IMR-90 (cell line): ENCODE data around the gene ABTB1. TPM values are rescaled to one million over a fixed set of nuclear protein-coding genes. Genes with fewer than 3 reads are reported as not detected.

Source experiments
- ATAC-seq: fragments of 200-7000 bp; cut with Tn5 transposase; 2 replicates; pipeline ENCODE4 v1.9.1; 2020; ENCODE audit warnings: low read depth, mild to moderate bottlenecking, moderate library complexity
- BruUV-seq: library from RNA; stranded (reverse); fragments of 400-500 nt; replicated peaks from 2 replicates; lab custom pipeline; 2021; lab: Mats Ljungman, UMichigan
- CTCF ChIA-PET: fragments of 300-600 bp; formaldehyde crosslinking; extraction: SDS; loops from one replicate; lab custom pipeline; 2021; ENCODE audit warnings: antibody characterized with exemption; lab: Yijun Ruan, JAX
- POLR2A ChIA-PET: fragments of 300-600 bp; sonication (Branson Sonifier 250); formaldehyde crosslinking; loops from one replicate; lab custom pipeline; 2022; ENCODE audit warnings: antibody characterized with exemption; ENCODE audit not compliant: unreplicated experiment; lab: Charles Lee
- DNase-seq: peaks from one replicate; pipeline ENCODE4 v3.0.0; 2013
- H2AFZ ChIP-seq: replicated peaks from 2 replicates; pipeline ENCODE3; 2013; ENCODE audit warnings: low read length, mild to moderate bottlenecking; ENCODE audit not compliant: poor library complexity
- H2AK5ac ChIP-seq: 2 replicates; pipeline ENCODE4 v1.6.1; 2013; ENCODE audit warnings: low read depth, low read length, inconsistent platforms
- H2AK9ac ChIP-seq: replicated peaks from 2 replicates; pipeline ENCODE3; 2013; ENCODE audit warnings: mild to moderate bottlenecking, low read depth, low read length, moderate library complexity; ENCODE audit not compliant: poor library complexity
- H2BK120ac ChIP-seq: 2 replicates; pipeline ENCODE4 v1.6.1; 2013; ENCODE audit warnings: low read depth, low read length, inconsistent platforms
- H2BK15ac ChIP-seq: 3 replicates; pipeline ENCODE4 v1.6.1; 2013; ENCODE audit warnings: low read depth, low read length, inconsistent platforms
- H2BK20ac ChIP-seq: 2 replicates; pipeline ENCODE4 v1.6.1; 2013; ENCODE audit warnings: low read depth, mild to moderate bottlenecking, inconsistent platforms, low read length, moderate library complexity
- H2BK5ac ChIP-seq: 2 replicates; pipeline ENCODE4 v1.6.1; 2013; ENCODE audit warnings: mild to moderate bottlenecking, low read depth, low read length, inconsistent platforms; ENCODE audit not compliant: poor library complexity, severe bottlenecking
- H3K14ac ChIP-seq: replicated peaks from 2 replicates; pipeline ENCODE4 v1.6.1; 2013; ENCODE audit warnings: low read depth, low read length, inconsistent platforms
- H3K18ac ChIP-seq: 2 replicates; pipeline ENCODE4 v1.6.1; 2013; ENCODE audit warnings: low read depth, low read length, control low read depth
- H3K23ac ChIP-seq: 2 replicates; pipeline ENCODE4 v1.6.1; 2013; ENCODE audit warnings: low read depth, low read length, inconsistent platforms
- H3K27ac ChIP-seq: 2 replicates; pipeline ENCODE4 v1.5.1; 2013; ENCODE audit warnings: mild to moderate bottlenecking, control low read depth, low read length; ENCODE audit not compliant: insufficient read depth
- H3K27me3 ChIP-seq: 2 replicates; pipeline ENCODE4 v1.6.1; 2013; ENCODE audit warnings: low read length; ENCODE audit not compliant: control insufficient read depth, insufficient read depth
- H3K36me3 ChIP-seq: 2 replicates; pipeline ENCODE4 v1.6.1; 2013; ENCODE audit warnings: low read length, mixed read lengths; ENCODE audit not compliant: control insufficient read depth, insufficient read depth
- H3K4ac ChIP-seq: 2 replicates; pipeline ENCODE4 v1.6.1; 2013; ENCODE audit warnings: low read depth, low read length, inconsistent platforms
- H3K4me1 ChIP-seq: 2 replicates; pipeline ENCODE4 v1.6.1; 2013; ENCODE audit warnings: low read length, mixed read lengths; ENCODE audit not compliant: control insufficient read depth, insufficient read depth
- H3K4me2 ChIP-seq: 2 replicates; pipeline ENCODE4 v1.6.1; 2013; ENCODE audit warnings: low read depth, mild to moderate bottlenecking, control low read depth, low read length, moderate library complexity
- H3K4me3 ChIP-seq: 2 replicates; pipeline ENCODE4 v1.5.1; 2013; ENCODE audit warnings: low read depth, mild to moderate bottlenecking, control low read depth, low read length, moderate library complexity; ENCODE audit not compliant: insufficient read depth
- H3K56ac ChIP-seq: 2 replicates; pipeline ENCODE4 v1.6.1; 2013; ENCODE audit warnings: low read length, inconsistent platforms; ENCODE audit not compliant: insufficient read depth; ENCODE audit errors: extremely low read depth
- H3K79me1 ChIP-seq, 2 experiments: 2 replicates each; pipeline ENCODE4 v1.6.1; 2013; ENCODE audit warnings: low read length in 2 of 2, inconsistent platforms in 1 of 2, low read depth in 1 of 2
- H3K9ac ChIP-seq: 2 replicates; pipeline ENCODE4 v1.6.1; 2013; ENCODE audit warnings: low read depth, low read length, control low read depth
- H3K9me1 ChIP-seq: 2 replicates; pipeline ENCODE4 v1.6.1; 2013; ENCODE audit warnings: low read length, inconsistent platforms; ENCODE audit not compliant: insufficient read depth
- H3K9me3 ChIP-seq: 2 replicates; pipeline ENCODE4 v1.6.1; 2013; ENCODE audit warnings: low read length; ENCODE audit not compliant: control insufficient read depth, insufficient read depth
- H4K20me1 ChIP-seq: 2 replicates; pipeline ENCODE4 v1.6.1; 2013; ENCODE audit warnings: low read length, inconsistent platforms; ENCODE audit not compliant: insufficient read depth
- H4K5ac ChIP-seq: 2 replicates; pipeline ENCODE4 v1.6.1; 2013; ENCODE audit warnings: mild to moderate bottlenecking, low read depth, low read length, control low read depth
- H4K8ac ChIP-seq, 2 experiments: 2 replicates each; pipeline ENCODE4 v1.6.1; 2013; ENCODE audit warnings: low read depth in 2 of 2, low read length in 2 of 2, control low read depth in 1 of 2, inconsistent platforms in 1 of 2
- H4K91ac ChIP-seq: 2 replicates; pipeline ENCODE4 v1.6.1; 2013; ENCODE audit warnings: low read depth, low read length, inconsistent platforms; ENCODE audit not compliant: insufficient read depth
- CHD1 ChIP-seq: IDR thresholded peaks from 2 replicates; pipeline ENCODE4 v1.6.1; 2012; ENCODE audit warnings: low read depth, low read length, improper control_type of control experiment
- CTCF ChIP-seq: conservative IDR thresholded peaks from 2 replicates; pipeline ENCODE4 v1.5.1; 2012; ENCODE audit warnings: mild to moderate bottlenecking, low read depth, low read length, improper control_type of control experiment
- MAZ ChIP-seq: IDR thresholded peaks from 2 replicates; pipeline ENCODE4 v1.6.1; 2012; ENCODE audit warnings: low read depth, mild to moderate bottlenecking, low read length, improper control_type of control experiment, moderate library complexity, borderline replicate concordance
- RCOR1 ChIP-seq: IDR thresholded peaks from 2 replicates; pipeline ENCODE4 v1.6.1; 2012; ENCODE audit warnings: mild to moderate bottlenecking, low read length, improper control_type of control experiment; ENCODE audit not compliant: insufficient replicate concordance
- WGBS, 2 experiments: methylation state at CpG; one replicate each; pipeline versions ENCODE4 v1.1.5 to v1.1.7; 2013; ENCODE audit warnings: missing lambda C conversion rate in 2 of 2; ENCODE audit not compliant: insufficient read length in 1 of 2; ENCODE audit errors: extremely low coverage in 2 of 2; 5-methylcytosine and 5-hydroxymethylcytosine counted together
- dilution Hi-C: fragments of 300-500 bp; cut with HindIII; formaldehyde crosslinking; loops from one replicate; pipeline ENCODE4 v1.14.3; 2018; ENCODE audit warnings: low sequenced_read_pairs; ENCODE audit not compliant: unreplicated experiment
- in situ Hi-C: fragments of 300-500 bp; cut with MboI; formaldehyde crosslinking; loops from 3 replicates; pipeline ENCODE4 v1.14.3; 2019; ENCODE audit warnings: low sequenced_read_pairs, inconsistent platforms, mixed read lengths
- intact Hi-C: fragments of 100-400 bp; cut with micrococcal nuclease; formaldehyde crosslinking; loops from 2 replicates; pipeline ENCODE4 v1.10.0; 2022
- polyA plus RNA-seq, 3 experiments: library from polyadenylated mRNA; depleted of rRNA; stranded (reverse); fragments of >200 nt; gene quantifications; 2 replicates each; pipeline ENCODE4 v1.2.3, GENCODE V29; 2012; ENCODE audit warnings: low replicate concordance in 1 of 3
- total RNA-seq: library from RNA; depleted of rRNA; stranded (reverse); fragments of >200 nt; gene quantifications from 2 replicates; pipeline ENCODE4 v1.2.3, GENCODE V29; 2012

The ABTB1 gene
- total and polyA plus RNA-seq, 2 of the 4 experiments (the other 2 are of a cell fraction) = 3.2 to 23.0 TPM

- TF ChIP-seq RCOR1 = no peak
- no peak for TF ChIP-seq CHD1
These were observed 6.1 kb downstream of the ABTB1 start (continued) for GRCh38 chr3:127678611-127679533.

- Histone ChIP-seq H2BK15ac (no peak overlapping the region), H2BK5ac (no peak overlapping the region), H4K20me1 (no peaks in the 10 kb centered on the region), H3K27me3 (no peaks in the 10 kb centered on the region), H2BK120ac (no peak overlapping the region), H2AFZ (no peak overlapping the region), H2AK9ac (no peak overlapping the region), H3K4me2 (no peak overlapping the region), H4K5ac (no peak overlapping the region), H2BK20ac (no peak overlapping the region), H4K91ac (no peak overlapping the region), H2AK5ac (no peak overlapping the region), H3K36me3 (peaks cover 31% of the 10 kb centered on the region), H3K56ac (no peak overlapping the region), H3K4me1 (no peaks in the 10 kb centered on the region), H3K23ac (no peak overlapping the region), H3K27ac (no peak overlapping the region), H3K79me1 (peaks cover 4 to 5% of the 10 kb centered on the region in 2 experiments), H3K14ac (no peak overlapping the region), H3K9me3 (no peaks in the 10 kb centered on the region), H3K4ac (no peak overlapping the region), H4K8ac (no peak overlapping the region), H3K4me3 (no peak overlapping the region), H3K18ac (no peak overlapping the region), H3K9me1 (0 out of 2 replicates have a peak, but pooled peaks cover 2% of the 10 kb centered on the region), H3K9ac (no peak overlapping the region)
- ChIA-PET CTCF (interaction anchor here (0.6 to 1.3 kb wide), 2 partner anchors 21 to 995 kb away, joined by 3 read pairs; no protein-coding TSS in a partner anchor), POLR2A (no interaction called here)
- BruUV-seq = no TSS peak
- no peak for ATAC-seq
- 63% methylated on average over 2 of the region's 21 CpGs; no CpG with 5 or more reads in 1 of the 2 experiments for WGBS, 2 experiments
- no peak for DNase-seq
- TF ChIP-seq MAZ (no peak), CTCF (peak; percentile 21; the same call in 1 of the 2 replicates)
- in situ Hi-C loops (no loop called here), dilution Hi-C loops (no loop called here), intact Hi-C loops (no loop called here)
These were observed 6.9 kb downstream of the ABTB1 start for GRCh38 chr3:127679534-127680145.
